Vagina (tissue), 2 donors: ENCODE measurements around the gene RUNDC1.

Source experiments
- POLR2A ChIP-seq, 2 donors: fragments of 450-650 bp; IDR thresholded peaks; one replicate each; pipeline ENCODE4 v1.6.1; 2017; ENCODE audit warnings: antibody characterized with exemption in 2 of 2, mild to moderate bottlenecking in 2 of 2, moderate library complexity in 2 of 2
- POLR2AphosphoS5 ChIP-seq, 2 donors: sonication (generic); formaldehyde crosslinking; IDR thresholded peaks; one replicate each; pipeline ENCODE4 v1.9.0; 2017; ENCODE audit warnings: antibody characterized with exemption in 2 of 2, mild to moderate bottlenecking in 2 of 2, low read depth in 1 of 2; ENCODE audit not compliant: insufficient read depth in 1 of 2
- TF ChIP-seq, protein P1 (sequence below), 3 experiments: fragments of 450-650 bp in 2 of 3; fragments of 200-600 bp in 1 of 3; sonication (generic) in 1 of 3; IDR thresholded peaks; one replicate each; pipeline ENCODE4 v1.5.1; 2017 to 2019; ENCODE audit warnings: antibody characterized with exemption in 3 of 3, mild to moderate bottlenecking in 2 of 3, moderate library complexity in 2 of 3

DNA sequence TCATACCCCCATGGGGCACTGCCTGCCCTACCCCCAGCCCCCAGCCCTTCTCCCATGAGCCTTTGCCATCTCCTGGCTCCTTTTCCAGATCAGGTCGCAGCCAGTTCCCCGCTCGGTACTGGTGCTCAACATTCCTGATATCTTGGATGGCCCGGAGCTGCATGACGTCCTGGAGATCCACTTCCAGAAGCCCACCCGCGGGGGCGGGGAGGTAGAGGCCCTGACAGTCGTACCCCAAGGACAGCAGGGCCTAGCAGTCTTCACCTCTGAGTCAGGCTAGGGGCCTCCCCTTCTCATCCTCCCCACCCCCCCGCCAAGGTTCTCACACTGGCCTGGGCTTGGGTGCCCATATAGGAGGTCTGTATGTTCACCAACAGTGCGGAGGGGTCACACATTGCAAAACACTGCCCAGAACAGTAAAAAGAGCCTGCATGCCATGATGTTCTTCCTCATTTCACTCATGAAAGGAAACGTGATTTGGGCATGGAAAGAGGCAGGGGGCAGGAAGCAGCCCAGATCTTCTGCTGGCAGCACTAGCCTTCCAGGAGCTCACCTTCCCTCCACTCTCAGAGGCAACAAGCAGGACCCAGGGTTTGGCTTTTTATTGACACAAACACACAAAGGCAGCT is 33.8 kb downstream of the RUNDC1 start:
- TF ChIP-seq, protein P1, sequence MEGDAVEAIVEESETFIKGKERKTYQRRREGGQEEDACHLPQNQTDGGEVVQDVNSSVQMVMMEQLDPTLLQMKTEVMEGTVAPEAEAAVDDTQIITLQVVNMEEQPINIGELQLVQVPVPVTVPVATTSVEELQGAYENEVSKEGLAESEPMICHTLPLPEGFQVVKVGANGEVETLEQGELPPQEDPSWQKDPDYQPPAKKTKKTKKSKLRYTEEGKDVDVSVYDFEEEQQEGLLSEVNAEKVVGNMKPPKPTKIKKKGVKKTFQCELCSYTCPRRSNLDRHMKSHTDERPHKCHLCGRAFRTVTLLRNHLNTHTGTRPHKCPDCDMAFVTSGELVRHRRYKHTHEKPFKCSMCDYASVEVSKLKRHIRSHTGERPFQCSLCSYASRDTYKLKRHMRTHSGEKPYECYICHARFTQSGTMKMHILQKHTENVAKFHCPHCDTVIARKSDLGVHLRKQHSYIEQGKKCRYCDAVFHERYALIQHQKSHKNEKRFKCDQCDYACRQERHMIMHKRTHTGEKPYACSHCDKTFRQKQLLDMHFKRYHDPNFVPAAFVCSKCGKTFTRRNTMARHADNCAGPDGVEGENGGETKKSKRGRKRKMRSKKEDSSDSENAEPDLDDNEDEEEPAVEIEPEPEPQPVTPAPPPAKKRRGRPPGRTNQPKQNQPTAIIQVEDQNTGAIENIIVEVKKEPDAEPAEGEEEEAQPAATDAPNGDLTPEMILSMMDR (IDR thresholded peaks at IDR 0.05), result no peak
- TF ChIP-seq POLR2A (IDR thresholded peaks at IDR 0.05) (no peak), POLR2AphosphoS5 (IDR thresholded peaks at IDR 0.05; ENCODE audit: insufficient read depth in 1 of 2, low read depth in 1 of 2) (no peak)
